ENCODE measurements around the gene SLC24A3.

The SLC24A3 gene

GRCh38 chr20:19473216-19473921, 260.9 kb downstream of the SLC24A3 start:
- H3K4ac ChIP-seq (ENCODE audit: low read depth, low read length): no peak overlapping the region
- H3K4me3 ChIP-seq (ENCODE audit: low read depth, low read length): no peak overlapping the region
- H4K12ac ChIP-seq (ENCODE audit: low read depth, low read length): no peak overlapping the region
- H4K8ac ChIP-seq (ENCODE audit: low read depth, low read length): no peak overlapping the region
- H2BK12ac ChIP-seq (ENCODE audit: low read length): no peak overlapping the region
- no peak for DNase-seq
- no peaks in the 10 kb centered on the region for H3K4me1 ChIP-seq (ENCODE audit: control insufficient read depth in 1 of 2, insufficient read depth in 2 of 2, low read length in 2 of 2)
- H3K18ac ChIP-seq (ENCODE audit: low read length): no peak overlapping the region
- H3K27ac ChIP-seq (ENCODE audit: low read depth, low read length): no peak overlapping the region
- no peak overlapping the region for H2BK120ac ChIP-seq (ENCODE audit: insufficient read depth, low read length, poor library complexity)
- H3K79me1 ChIP-seq (ENCODE audit: low read length): no peaks in the 10 kb centered on the region
- H3K27me3 ChIP-seq (ENCODE audit: insufficient read depth, low read length): no peaks in the 10 kb centered on the region
- H3K9ac ChIP-seq (ENCODE audit: low read length): no peak overlapping the region
- H2BK5ac ChIP-seq (ENCODE audit: low read depth, low read length, poor library complexity): no peak overlapping the region
- H3K79me2 ChIP-seq (ENCODE audit: control insufficient read depth, insufficient read depth, low read length, poor library complexity): no peaks in the 10 kb centered on the region
- H3K4me2 ChIP-seq (ENCODE audit: low read length): no peak overlapping the region
- H2AFZ ChIP-seq (ENCODE audit: insufficient read depth, low read length, poor library complexity): no peak overlapping the region
- H3K14ac ChIP-seq (ENCODE audit: low read length): no peak overlapping the region
- no peaks in the 10 kb centered on the region for H3K9me3 ChIP-seq (ENCODE audit: insufficient read depth, low read depth, low read length)
- H3K36me3 ChIP-seq (ENCODE audit: control insufficient read depth in 1 of 2, insufficient read depth in 2 of 2, low read length in 2 of 2): no peaks in the 10 kb centered on the region
- no CpG with 5 or more reads among the region's 8 CpGs for WGBS (ENCODE audit: extremely low coverage, insufficient coverage, insufficient read length)
- no peak overlapping the region for H4K91ac ChIP-seq (ENCODE audit: low read depth, low read length)
- no peak overlapping the region for H3K23ac ChIP-seq (ENCODE audit: low read length)
- H2AK5ac ChIP-seq (ENCODE audit: low read length): no peak overlapping the region

GRCh38 chr20:19473922-19474286, 261.5 kb downstream of the SLC24A3 start:
- Histone ChIP-seq H3K14ac (ENCODE audit: low read length) (no peak overlapping the region), H4K8ac (ENCODE audit: low read depth, low read length) (no peak overlapping the region), H3K79me2 (ENCODE audit: control insufficient read depth, insufficient read depth, low read length, poor library complexity) (no peaks in the 10 kb centered on the region), H2AFZ (ENCODE audit: insufficient read depth, low read length, poor library complexity) (no peak overlapping the region), H3K9me3 (ENCODE audit: insufficient read depth, low read depth, low read length) (no peaks in the 10 kb centered on the region), H3K4me2 (ENCODE audit: low read length) (no peak overlapping the region), H3K36me3 (ENCODE audit: control insufficient read depth in 1 of 2, insufficient read depth in 2 of 2, low read length in 2 of 2) (no peaks in the 10 kb centered on the region), H3K27me3 (ENCODE audit: insufficient read depth, low read length) (no peaks in the 10 kb centered on the region), H3K27ac (ENCODE audit: low read depth, low read length) (no peak overlapping the region), H3K23ac (ENCODE audit: low read length) (no peak overlapping the region), H4K12ac (ENCODE audit: low read depth, low read length) (no peak overlapping the region), H2BK5ac (ENCODE audit: low read depth, low read length, poor library complexity) (no peak overlapping the region), H3K9ac (ENCODE audit: low read length) (no peak overlapping the region), H3K79me1 (ENCODE audit: low read length) (no peaks in the 10 kb centered on the region), H3K18ac (ENCODE audit: low read length) (no peak overlapping the region), H2BK120ac (ENCODE audit: insufficient read depth, low read length, poor library complexity) (no peak overlapping the region), H2AK5ac (ENCODE audit: low read length) (no peak overlapping the region), H4K91ac (ENCODE audit: low read depth, low read length) (no peak overlapping the region), H3K4ac (ENCODE audit: low read depth, low read length) (no peak overlapping the region), H2BK12ac (ENCODE audit: low read length) (no peak overlapping the region), H3K4me3 (ENCODE audit: low read depth, low read length) (no peak overlapping the region), H3K4me1 (ENCODE audit: control insufficient read depth in 1 of 2, insufficient read depth in 2 of 2, low read length in 2 of 2) (no peaks in the 10 kb centered on the region)
- no CpG with 5 or more reads among the region's 6 CpGs for WGBS (ENCODE audit: extremely low coverage, insufficient coverage, insufficient read length)
- no peak for DNase-seq

GRCh38 chr20:19478320-19478895, 266.0 kb downstream of the SLC24A3 start:
- Histone ChIP-seq H4K8ac (ENCODE audit: low read depth, low read length) (no peak overlapping the region), H3K79me2 (ENCODE audit: control insufficient read depth, insufficient read depth, low read length, poor library complexity) (no peaks in the 10 kb centered on the region), H3K9me3 (ENCODE audit: insufficient read depth, low read depth, low read length) (no peaks in the 10 kb centered on the region), H2BK12ac (ENCODE audit: low read length) (no peak overlapping the region), H3K79me1 (ENCODE audit: low read length) (no peaks in the 10 kb centered on the region), H3K4me1 (ENCODE audit: control insufficient read depth in 1 of 2, insufficient read depth in 2 of 2, low read length in 2 of 2) (no peaks in the 10 kb centered on the region), H3K4me3 (ENCODE audit: low read depth, low read length) (no peak overlapping the region), H2AFZ (ENCODE audit: insufficient read depth, low read length, poor library complexity) (no peak overlapping the region), H3K9ac (ENCODE audit: low read length) (no peak overlapping the region), H3K4me2 (ENCODE audit: low read length) (no peak overlapping the region), H2BK120ac (ENCODE audit: insufficient read depth, low read length, poor library complexity) (no peak overlapping the region), H2AK5ac (ENCODE audit: low read length) (no peak overlapping the region), H3K27me3 (ENCODE audit: insufficient read depth, low read length) (no peaks in the 10 kb centered on the region), H3K27ac (ENCODE audit: low read depth, low read length) (no peak overlapping the region), H3K14ac (ENCODE audit: low read length) (no peak overlapping the region), H3K23ac (ENCODE audit: low read length) (no peak overlapping the region), H4K12ac (ENCODE audit: low read depth, low read length) (no peak overlapping the region), H4K91ac (ENCODE audit: low read depth, low read length) (no peak overlapping the region), H2BK5ac (ENCODE audit: low read depth, low read length, poor library complexity) (no peak overlapping the region), H3K4ac (ENCODE audit: low read depth, low read length) (no peak overlapping the region), H3K18ac (ENCODE audit: low read length) (no peak overlapping the region), H3K36me3 (ENCODE audit: control insufficient read depth in 1 of 2, insufficient read depth in 2 of 2, low read length in 2 of 2) (no peaks in the 10 kb centered on the region)
- DNase-seq: no peak
- WGBS (ENCODE audit: extremely low coverage, insufficient coverage, insufficient read length): no CpG with 5 or more reads among the region's 5 CpGs

- Histone ChIP-seq H3K23ac (ENCODE audit: low read length) (no peak overlapping the region), H3K4me2 (ENCODE audit: low read length) (no peak overlapping the region), H3K4me1 (ENCODE audit: control insufficient read depth in 1 of 2, insufficient read depth in 2 of 2, low read length in 2 of 2) (no peaks in the 10 kb centered on the region), H2BK120ac (ENCODE audit: insufficient read depth, low read length, poor library complexity) (no peak overlapping the region), H2AK5ac (ENCODE audit: low read length) (no peak overlapping the region), H3K14ac (ENCODE audit: low read length) (no peak overlapping the region), H3K9me3 (ENCODE audit: insufficient read depth, low read depth, low read length) (peaks cover 2% of the 10 kb centered on the region), H3K27me3 (ENCODE audit: insufficient read depth, low read length) (no peaks in the 10 kb centered on the region), H3K9ac (ENCODE audit: low read length) (no peak overlapping the region), H2BK12ac (ENCODE audit: low read length) (no peak overlapping the region), H3K27ac (ENCODE audit: low read depth, low read length) (no peak overlapping the region), H3K36me3 (ENCODE audit: control insufficient read depth in 1 of 2, insufficient read depth in 2 of 2, low read length in 2 of 2) (no peaks in the 10 kb centered on the region), H3K4ac (ENCODE audit: low read depth, low read length) (no peak overlapping the region), H4K91ac (ENCODE audit: low read depth, low read length) (no peak overlapping the region), H3K18ac (ENCODE audit: low read length) (no peak overlapping the region), H2BK5ac (ENCODE audit: low read depth, low read length, poor library complexity) (no peak overlapping the region), H4K8ac (ENCODE audit: low read depth, low read length) (no peak overlapping the region), H4K12ac (ENCODE audit: low read depth, low read length) (no peak overlapping the region), H3K4me3 (ENCODE audit: low read depth, low read length) (no peak overlapping the region), H2AFZ (ENCODE audit: insufficient read depth, low read length, poor library complexity) (no peak overlapping the region), H3K79me1 (ENCODE audit: low read length) (no peaks in the 10 kb centered on the region), H3K79me2 (ENCODE audit: control insufficient read depth, insufficient read depth, low read length, poor library complexity) (no peaks in the 10 kb centered on the region)
- WGBS (ENCODE audit: extremely low coverage, insufficient coverage, insufficient read length): no CpG with 5 or more reads among the region's 2 CpGs
- no peak for DNase-seq
These were observed 270.3 kb downstream of the SLC24A3 start for GRCh38 chr20:19482726-19483125.
